ENCODE results near the gene CEMIP. TPM values are rescaled to one million over a fixed set of nuclear protein-coding genes. Genes with fewer than 3 reads are reported as not detected.

The CEMIP gene
- total and polyA plus RNA-seq, 10 of the 15 experiments (the other 5 are each of a cell fraction or from before 2014, with no cell fraction given) = 0.01 to 0.44 (median 0.16) TPM; not detected in 6

GRCh38 chr15:80790236-80790635 lies 11.1 kb downstream of the CEMIP start:
- ChIA-PET POLR2A (no interaction called here), CTCF (interaction anchor here (1.1 to 3.3 kb wide), 2 partner anchors 14 to 180 kb away, joined by 3 to 13 read pairs; no protein-coding TSS in a partner anchor), RAD21 (ENCODE audit: unreplicated experiment) (no interaction called here), SMC1A (ENCODE audit: uncharacterized antibody, unreplicated experiment) (interaction anchor here (1.5 kb wide), 1 partner anchor 13 kb away, joined by 3 read pairs; no protein-coding TSS in a partner anchor)
- FAIRE-seq (no peak), DNase-seq (ENCODE audit: low read depth, low spot score) (no peak), ATAC-seq (no peak)
- no peaks in the 10 kb centered on the region for H3K4me1 ChIP-seq (ENCODE audit: control insufficient read depth, insufficient read depth, low read length)
- intact Hi-C loops (cut with micrococcal nuclease; ENCODE audit: unreplicated experiment) = no loop called here
- no peaks in the 10 kb centered on the region for H3K9me3 ChIP-seq (replicated peaks; ENCODE audit: control insufficient read depth, insufficient read depth, low read length)
- H3K36me3 ChIP-seq (ENCODE audit: control insufficient read depth in 2 of 2, insufficient read depth in 2 of 2, low read length in 1 of 2) = no peaks in the 10 kb centered on the region
- no peak overlapping the region for H3K27ac ChIP-seq (ENCODE audit: control insufficient read depth, insufficient read depth)
- H4K20me1 ChIP-seq (ENCODE audit: control insufficient read depth, insufficient read depth) = no peaks in the 10 kb centered on the region
- no TSS peak for BruUV-seq (replicated peaks)
- in situ Hi-C loops (cut with MboI) = no loop called here
- WGBS (ENCODE audit: insufficient coverage, insufficient replicate concordance, low lambda C conversion rate, missing lambda C conversion rate) = 27% methylated on average over 5 of the region's 5 CpGs
- no peak overlapping the region for H2AFZ ChIP-seq (ENCODE audit: control insufficient read depth, low read depth, low read length)
- H3K4me3 ChIP-seq = no peak overlapping the region
- H3K9ac ChIP-seq (ENCODE audit: control insufficient read depth, insufficient read depth, low read length) = no peak overlapping the region
- H3K4me2 ChIP-seq (ENCODE audit: control insufficient read depth, insufficient read depth) = no peak overlapping the region
- no peaks in the 10 kb centered on the region for H3K79me2 ChIP-seq (ENCODE audit: control insufficient read depth, insufficient read depth, low read length)
- peaks cover 0 to 4% of the 10 kb centered on the region in 2 experiments; a peak in 2 of 4 replicates for H3K27me3 ChIP-seq (replicated peaks in 1 of 2; ENCODE audit: control insufficient read depth in 2 of 2, insufficient read depth in 2 of 2, low read length in 1 of 2)
- TF ChIP-seq ZBED1 (IDR thresholded peaks at IDR 0.05; ENCODE audit: borderline replicate concordance) = no peak
- TF ChIP-seq RB1 (IDR thresholded peaks at IDR 0.05; ENCODE audit: borderline replicate concordance) = no peak
- TF ChIP-seq MTA2 (IDR thresholded peaks at IDR 0.05; ENCODE audit: low read depth) = no peak
- no peak for TF ChIP-seq TAF1 (IDR thresholded peaks at IDR 0.05; ENCODE audit: borderline replicate concordance, low read depth, low read length)
- TF ChIP-seq MEF2B (IDR thresholded peaks at IDR 0.05; ENCODE audit: partially characterized antibody, poor library complexity, severe bottlenecking) = no peak
- no peak for TF ChIP-seq KAT2A (conservative IDR thresholded peaks at IDR 0.05; ENCODE audit: control insufficient read depth, low read depth, low read length)
- no peak for TF ChIP-seq PKNOX1 (IDR thresholded peaks at IDR 0.05)
- no peak for TF ChIP-seq BRCA1 (IDR thresholded peaks at IDR 0.05; ENCODE audit: low read depth, low read length)
- TF ChIP-seq RELA (IDR thresholded peaks at IDR 0.05; ENCODE audit: borderline replicate concordance, partially characterized antibody) = no peak
- no peak for TF ChIP-seq EZH2 (IDR thresholded peaks at IDR 0.05; ENCODE audit: borderline replicate concordance, control insufficient read depth, low read depth, low read length)
- TF ChIP-seq BMI1 (IDR thresholded peaks at IDR 0.05; ENCODE audit: borderline replicate concordance) = no peak
- TF ChIP-seq HSF1 (IDR thresholded peaks at IDR 0.05; ENCODE audit: low read depth, low read length) = no peak
- TF ChIP-seq YY1 (IDR thresholded peaks at IDR 0.05; ENCODE audit: low read depth, low read length) = no peak
- no peak for TF ChIP-seq SMC3 (IDR thresholded peaks at IDR 0.05; ENCODE audit: borderline replicate concordance, low read length)
- TF ChIP-seq SIN3A (IDR thresholded peaks at IDR 0.05; ENCODE audit: low read depth, low read length) = no peak
- TF ChIP-seq BHLHE40 (IDR thresholded peaks at IDR 0.05; ENCODE audit: borderline replicate concordance in 1 of 2, low read depth in 2 of 2, low read length in 1 of 2) = no peak
- no peak for TF ChIP-seq GABPA (IDR thresholded peaks at IDR 0.05; ENCODE audit: low read depth)
- no peak for TF ChIP-seq E2F8 (IDR thresholded peaks at IDR 0.05; ENCODE audit: low read depth, partially characterized antibody)
- no peak for TF ChIP-seq RUNX3 (IDR thresholded peaks at IDR 0.05; ENCODE audit: low read length)

All from GM12878 (cell line).